IMR-90 (cell line): ENCODE measurements around the gene SECTM1. TPM values are rescaled to one million over a fixed set of nuclear protein-coding genes. Genes with fewer than 3 reads are reported as not detected.

ENCODE experiments used
- ATAC-seq: fragments of 200-7000 bp; cut with Tn5 transposase; 2 replicates; pipeline ENCODE4 v1.9.1; 2020; ENCODE audit warnings: low read depth, mild to moderate bottlenecking, moderate library complexity
- BruUV-seq: library from RNA; stranded (reverse); fragments of 400-500 nt; replicated peaks from 2 replicates; lab custom pipeline; 2021; lab: Mats Ljungman, UMichigan
- CTCF ChIA-PET: fragments of 300-600 bp; formaldehyde crosslinking; extraction: SDS; loops from one replicate; lab custom pipeline; 2021; ENCODE audit warnings: antibody characterized with exemption; lab: Yijun Ruan, JAX
- POLR2A ChIA-PET: fragments of 300-600 bp; sonication (Branson Sonifier 250); formaldehyde crosslinking; loops from one replicate; lab custom pipeline; 2022; ENCODE audit warnings: antibody characterized with exemption; ENCODE audit not compliant: unreplicated experiment; lab: Charles Lee
- DNase-seq: peaks from one replicate; pipeline ENCODE4 v3.0.0; 2013
- H2AFZ ChIP-seq: replicated peaks from 2 replicates; pipeline ENCODE3; 2013; ENCODE audit warnings: low read length, mild to moderate bottlenecking; ENCODE audit not compliant: poor library complexity
- H2AK5ac ChIP-seq: 2 replicates; pipeline ENCODE4 v1.6.1; 2013; ENCODE audit warnings: low read depth, low read length, inconsistent platforms
- H2AK9ac ChIP-seq: replicated peaks from 2 replicates; pipeline ENCODE3; 2013; ENCODE audit warnings: mild to moderate bottlenecking, low read depth, low read length, moderate library complexity; ENCODE audit not compliant: poor library complexity
- H2BK120ac ChIP-seq: 2 replicates; pipeline ENCODE4 v1.6.1; 2013; ENCODE audit warnings: low read depth, low read length, inconsistent platforms
- H2BK15ac ChIP-seq: 3 replicates; pipeline ENCODE4 v1.6.1; 2013; ENCODE audit warnings: low read depth, low read length, inconsistent platforms
- H2BK20ac ChIP-seq: 2 replicates; pipeline ENCODE4 v1.6.1; 2013; ENCODE audit warnings: low read depth, mild to moderate bottlenecking, inconsistent platforms, low read length, moderate library complexity
- H2BK5ac ChIP-seq: 2 replicates; pipeline ENCODE4 v1.6.1; 2013; ENCODE audit warnings: mild to moderate bottlenecking, low read depth, low read length, inconsistent platforms; ENCODE audit not compliant: poor library complexity, severe bottlenecking
- H3K14ac ChIP-seq: replicated peaks from 2 replicates; pipeline ENCODE4 v1.6.1; 2013; ENCODE audit warnings: low read depth, low read length, inconsistent platforms
- H3K18ac ChIP-seq: 2 replicates; pipeline ENCODE4 v1.6.1; 2013; ENCODE audit warnings: low read depth, low read length, control low read depth
- H3K23ac ChIP-seq: 2 replicates; pipeline ENCODE4 v1.6.1; 2013; ENCODE audit warnings: low read depth, low read length, inconsistent platforms
- H3K27ac ChIP-seq: 2 replicates; pipeline ENCODE4 v1.5.1; 2013; ENCODE audit warnings: mild to moderate bottlenecking, control low read depth, low read length; ENCODE audit not compliant: insufficient read depth
- H3K27me3 ChIP-seq: 2 replicates; pipeline ENCODE4 v1.6.1; 2013; ENCODE audit warnings: low read length; ENCODE audit not compliant: control insufficient read depth, insufficient read depth
- H3K36me3 ChIP-seq: 2 replicates; pipeline ENCODE4 v1.6.1; 2013; ENCODE audit warnings: low read length, mixed read lengths; ENCODE audit not compliant: control insufficient read depth, insufficient read depth
- H3K4ac ChIP-seq: 2 replicates; pipeline ENCODE4 v1.6.1; 2013; ENCODE audit warnings: low read depth, low read length, inconsistent platforms
- H3K4me1 ChIP-seq: 2 replicates; pipeline ENCODE4 v1.6.1; 2013; ENCODE audit warnings: low read length, mixed read lengths; ENCODE audit not compliant: control insufficient read depth, insufficient read depth
- H3K4me2 ChIP-seq: 2 replicates; pipeline ENCODE4 v1.6.1; 2013; ENCODE audit warnings: low read depth, mild to moderate bottlenecking, control low read depth, low read length, moderate library complexity
- H3K4me3 ChIP-seq: 2 replicates; pipeline ENCODE4 v1.5.1; 2013; ENCODE audit warnings: low read depth, mild to moderate bottlenecking, control low read depth, low read length, moderate library complexity; ENCODE audit not compliant: insufficient read depth
- H3K56ac ChIP-seq: 2 replicates; pipeline ENCODE4 v1.6.1; 2013; ENCODE audit warnings: low read length, inconsistent platforms; ENCODE audit not compliant: insufficient read depth; ENCODE audit errors: extremely low read depth
- H3K79me1 ChIP-seq, 2 experiments: 2 replicates each; pipeline ENCODE4 v1.6.1; 2013; ENCODE audit warnings: low read length in 2 of 2, inconsistent platforms in 1 of 2, low read depth in 1 of 2
- H3K9ac ChIP-seq: 2 replicates; pipeline ENCODE4 v1.6.1; 2013; ENCODE audit warnings: low read depth, low read length, control low read depth
- H3K9me1 ChIP-seq: 2 replicates; pipeline ENCODE4 v1.6.1; 2013; ENCODE audit warnings: low read length, inconsistent platforms; ENCODE audit not compliant: insufficient read depth
- H3K9me3 ChIP-seq: 2 replicates; pipeline ENCODE4 v1.6.1; 2013; ENCODE audit warnings: low read length; ENCODE audit not compliant: control insufficient read depth, insufficient read depth
- H4K20me1 ChIP-seq: 2 replicates; pipeline ENCODE4 v1.6.1; 2013; ENCODE audit warnings: low read length, inconsistent platforms; ENCODE audit not compliant: insufficient read depth
- H4K5ac ChIP-seq: 2 replicates; pipeline ENCODE4 v1.6.1; 2013; ENCODE audit warnings: mild to moderate bottlenecking, low read depth, low read length, control low read depth
- H4K8ac ChIP-seq, 2 experiments: 2 replicates each; pipeline ENCODE4 v1.6.1; 2013; ENCODE audit warnings: low read depth in 2 of 2, low read length in 2 of 2, control low read depth in 1 of 2, inconsistent platforms in 1 of 2
- H4K91ac ChIP-seq: 2 replicates; pipeline ENCODE4 v1.6.1; 2013; ENCODE audit warnings: low read depth, low read length, inconsistent platforms; ENCODE audit not compliant: insufficient read depth
- CEBPB ChIP-seq: IDR thresholded peaks from 2 replicates; pipeline ENCODE4 v1.6.1; 2012; ENCODE audit warnings: low read depth, low read length, improper control_type of control experiment
- RCOR1 ChIP-seq: IDR thresholded peaks from 2 replicates; pipeline ENCODE4 v1.6.1; 2012; ENCODE audit warnings: mild to moderate bottlenecking, low read length, improper control_type of control experiment; ENCODE audit not compliant: insufficient replicate concordance
- WGBS, 2 experiments: methylation state at CpG; one replicate each; pipeline versions ENCODE4 v1.1.5 to v1.1.7; 2013; ENCODE audit warnings: missing lambda C conversion rate in 2 of 2; ENCODE audit not compliant: insufficient read length in 1 of 2; ENCODE audit errors: extremely low coverage in 2 of 2; 5-methylcytosine and 5-hydroxymethylcytosine counted together
- dilution Hi-C: fragments of 300-500 bp; cut with HindIII; formaldehyde crosslinking; loops from one replicate; pipeline ENCODE4 v1.14.3; 2018; ENCODE audit warnings: low sequenced_read_pairs; ENCODE audit not compliant: unreplicated experiment
- in situ Hi-C: fragments of 300-500 bp; cut with MboI; formaldehyde crosslinking; loops from 3 replicates; pipeline ENCODE4 v1.14.3; 2019; ENCODE audit warnings: low sequenced_read_pairs, inconsistent platforms, mixed read lengths
- intact Hi-C: fragments of 100-400 bp; cut with micrococcal nuclease; formaldehyde crosslinking; loops from 2 replicates; pipeline ENCODE4 v1.10.0; 2022
- polyA plus RNA-seq, 3 experiments: library from polyadenylated mRNA; depleted of rRNA; stranded (reverse); fragments of >200 nt; gene quantifications; 2 replicates each; pipeline ENCODE4 v1.2.3, GENCODE V29; 2012; ENCODE audit warnings: low replicate concordance in 1 of 3
- total RNA-seq: library from RNA; depleted of rRNA; stranded (reverse); fragments of >200 nt; gene quantifications from 2 replicates; pipeline ENCODE4 v1.2.3, GENCODE V29; 2012

The SECTM1 gene
- total and polyA plus RNA-seq, 2 of the 4 experiments (the other 2 are of a cell fraction), result 2.3 to 4.4 TPM

- no peak overlapping the region for H3K9ac ChIP-seq
- no peak overlapping the region for H4K8ac ChIP-seq
- no peak overlapping the region for H4K5ac ChIP-seq
- peak; percentile 42; the same call in 1 of the 2 replicates for ATAC-seq
- H2BK20ac ChIP-seq, result no peak overlapping the region
- intact Hi-C loops (no loop called here), dilution Hi-C loops (no loop called here), in situ Hi-C loops (no loop called here)
- no peak overlapping the region for H2AFZ ChIP-seq
- H3K4me3 ChIP-seq, result no peak overlapping the region
- peak; percentile 11 for DNase-seq
- no peak overlapping the region for H3K4ac ChIP-seq
- H3K56ac ChIP-seq, result no peak overlapping the region
- H4K91ac ChIP-seq, result no peak overlapping the region
- H3K27ac ChIP-seq, result no peak overlapping the region
- no peak overlapping the region for H2AK5ac ChIP-seq
- no peak overlapping the region for H3K4me2 ChIP-seq
- H3K36me3 ChIP-seq, result no peaks in the 10 kb centered on the region
- WGBS, 2 experiments, result 77% methylated on average over 3 of the region's 14 CpGs; no CpG with 5 or more reads in 1 of the 2 experiments
- peaks cover 44% of the 10 kb centered on the region for H3K27me3 ChIP-seq
- no peak overlapping the region for H3K14ac ChIP-seq
- ChIA-PET CTCF (no interaction called here), POLR2A (no interaction called here)
- no peak for TF ChIP-seq CEBPB
- no peak for TF ChIP-seq RCOR1
- no peak overlapping the region for H2BK5ac ChIP-seq
- H2AK9ac ChIP-seq, result no peak overlapping the region
- H3K23ac ChIP-seq, result no peak overlapping the region
- H3K79me1 ChIP-seq, result no peaks in the 10 kb centered on the region
- H3K9me3 ChIP-seq, result no peaks in the 10 kb centered on the region
- H3K18ac ChIP-seq, result no peak overlapping the region
- H2BK15ac ChIP-seq, result no peak overlapping the region
- BruUV-seq, result no TSS peak
- H2BK120ac ChIP-seq, result no peak overlapping the region
- H4K20me1 ChIP-seq, result no peaks in the 10 kb centered on the region
- no peaks in the 10 kb centered on the region for H3K4me1 ChIP-seq
- no peaks in the 10 kb centered on the region for H3K9me1 ChIP-seq
Measured at GRCh38 chr17:82367724-82368524, 34.4 kb upstream of the SECTM1 start.
